ENCODE data around the gene CYP2A6.
"Not testable (repeated sequence)": the region's sequence is repeated elsewhere in the genome, so short reads cannot be mapped to it uniquely, and the experiment has no call there.

The CYP2A6 gene, protein sequence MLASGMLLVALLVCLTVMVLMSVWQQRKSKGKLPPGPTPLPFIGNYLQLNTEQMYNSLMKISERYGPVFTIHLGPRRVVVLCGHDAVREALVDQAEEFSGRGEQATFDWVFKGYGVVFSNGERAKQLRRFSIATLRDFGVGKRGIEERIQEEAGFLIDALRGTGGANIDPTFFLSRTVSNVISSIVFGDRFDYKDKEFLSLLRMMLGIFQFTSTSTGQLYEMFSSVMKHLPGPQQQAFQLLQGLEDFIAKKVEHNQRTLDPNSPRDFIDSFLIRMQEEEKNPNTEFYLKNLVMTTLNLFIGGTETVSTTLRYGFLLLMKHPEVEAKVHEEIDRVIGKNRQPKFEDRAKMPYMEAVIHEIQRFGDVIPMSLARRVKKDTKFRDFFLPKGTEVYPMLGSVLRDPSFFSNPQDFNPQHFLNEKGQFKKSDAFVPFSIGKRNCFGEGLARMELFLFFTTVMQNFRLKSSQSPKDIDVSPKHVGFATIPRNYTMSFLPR

DNA sequence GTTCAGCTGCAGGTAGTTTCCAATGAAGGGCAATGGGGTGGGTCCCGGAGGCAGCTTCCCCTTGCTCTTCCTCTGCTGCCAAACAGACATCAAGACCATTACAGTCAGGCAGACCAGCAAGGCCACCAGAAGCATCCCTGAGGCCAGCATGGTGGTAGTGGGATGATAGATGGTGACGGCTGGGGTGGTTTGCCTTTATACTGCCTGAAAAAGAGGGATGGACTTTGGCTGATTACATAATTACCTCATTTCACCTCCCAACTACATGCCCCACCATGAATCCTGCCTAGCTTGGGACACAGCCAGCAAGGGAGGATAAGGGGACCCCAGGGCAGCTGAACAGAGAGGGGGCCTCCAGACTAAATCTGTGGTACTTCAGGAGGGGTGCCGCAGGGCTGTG lies at the start of gene CYP2A6:
CYP2A6 (minus strand) TSS at position 171 of the 400 bp plus-strand sequence; CDS start at position 150, 21 bp downstream.
- H3K9me3 ChIP-seq; H3K27ac ChIP-seq; H3K4me3 ChIP-seq (ENCODE audit: low read depth in 1 of 2, low read length in 1 of 2); H3K36me3 ChIP-seq; H3K4me1 ChIP-seq (ENCODE audit: control insufficient read depth in 1 of 2, insufficient read depth in 1 of 2, low read depth in 1 of 2, low read length in 1 of 2): not testable (repeated sequence)
- H3K27me3 ChIP-seq, result peaks cover 36% of the 10 kb centered on the region

DNA sequence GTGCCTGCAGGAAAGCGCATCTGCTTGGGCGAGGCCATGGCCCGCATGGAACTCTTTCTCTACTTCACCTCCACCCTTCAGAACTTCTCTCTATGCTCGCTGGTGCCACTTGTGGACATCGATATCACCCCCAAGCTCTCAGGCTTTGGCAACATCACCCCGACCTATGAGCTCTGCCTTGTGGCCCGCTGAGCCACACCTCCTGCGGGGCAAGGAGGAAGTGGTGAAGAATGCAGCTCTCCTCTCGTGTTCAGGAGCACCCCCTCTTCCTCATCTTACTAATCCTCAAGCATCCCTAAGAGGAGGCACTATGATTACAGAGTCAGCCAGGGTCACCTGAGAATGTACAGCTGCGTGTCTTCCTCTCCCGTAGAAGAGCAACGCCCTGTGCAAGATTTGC lies 49.7 kb upstream of the CYP2A6 start:
- not testable (repeated sequence) for H3K4me3 ChIP-seq (ENCODE audit: low read depth in 1 of 2, low read length in 1 of 2); H3K27ac ChIP-seq; H3K36me3 ChIP-seq; H3K27me3 ChIP-seq; H3K4me1 ChIP-seq (ENCODE audit: control insufficient read depth in 1 of 2, insufficient read depth in 1 of 2, low read depth in 1 of 2, low read length in 1 of 2); H3K9me3 ChIP-seq

DNA sequence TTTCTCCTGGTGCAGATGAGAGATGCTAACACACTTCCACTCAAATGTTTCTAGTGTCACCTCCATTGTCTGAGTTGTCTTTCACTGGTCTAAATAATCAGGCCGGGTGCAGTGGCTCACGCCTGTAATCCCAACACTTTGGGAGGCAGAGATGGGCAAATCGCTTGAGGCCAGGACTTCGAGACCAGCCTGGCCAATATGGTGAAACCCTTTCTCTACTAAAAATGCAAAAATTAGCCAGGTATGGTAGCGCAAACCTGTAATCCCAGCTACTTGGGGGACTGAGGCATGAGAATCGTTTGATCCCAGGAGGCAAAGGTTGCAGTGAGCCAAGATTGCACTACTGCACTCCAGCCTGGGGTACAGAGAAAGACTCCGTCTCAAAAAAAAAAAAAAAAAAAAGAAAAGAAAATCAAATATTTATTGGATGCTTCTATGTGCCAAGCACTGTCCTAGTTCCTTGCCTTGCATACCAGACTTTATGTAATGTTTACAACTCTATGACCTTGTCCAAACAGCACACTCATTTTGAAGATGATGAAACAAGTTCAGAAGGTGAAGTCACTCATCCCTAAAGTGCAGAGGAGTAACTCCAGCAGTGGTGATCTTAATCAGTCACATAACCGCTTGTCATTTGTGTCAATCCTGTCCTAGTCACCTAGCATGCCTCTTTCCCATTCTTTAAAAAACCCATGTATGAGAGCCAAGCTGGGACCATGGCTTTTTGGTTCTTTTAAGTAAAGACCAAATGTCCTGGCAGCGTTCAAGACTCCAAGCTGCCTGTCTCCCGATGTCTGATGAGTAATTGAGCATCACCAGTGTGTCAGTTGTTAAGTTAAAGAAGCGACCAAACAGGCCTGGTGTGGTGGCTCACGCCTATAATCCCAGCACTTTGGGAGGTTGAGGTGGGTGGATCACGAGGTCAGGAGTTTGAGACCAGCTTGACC lies 46.9 kb upstream of the CYP2A6 start:
- not testable (repeated sequence) for H3K36me3 ChIP-seq; H3K4me3 ChIP-seq (ENCODE audit: low read depth in 1 of 2, low read length in 1 of 2); H3K9me3 ChIP-seq; H3K4me1 ChIP-seq (ENCODE audit: control insufficient read depth in 1 of 2, insufficient read depth in 1 of 2, low read depth in 1 of 2, low read length in 1 of 2); H3K27ac ChIP-seq
- H3K27me3 ChIP-seq, result peaks cover 11% of the 10 kb centered on the region

GRCh38 chr19:40896418-40896796 lies 46.2 kb upstream of the CYP2A6 start:
- no peak overlapping the region for H3K4me3 ChIP-seq (ENCODE audit: low read depth in 1 of 2, low read length in 1 of 2)

GRCh38 chr19:40893112-40893511 lies 42.9 kb upstream of the CYP2A6 start:
- H3K4me1 ChIP-seq (ENCODE audit: control insufficient read depth in 1 of 2, insufficient read depth in 1 of 2, low read depth in 1 of 2, low read length in 1 of 2), result no peaks in the 10 kb centered on the region
- no peak for TF ChIP-seq CTCF (IDR thresholded peaks at IDR 0.05)

More at GRCh38 chr19:40896418-40896796, 46.2 kb upstream of the CYP2A6 start:
- no peaks in the 10 kb centered on the region for H3K36me3 ChIP-seq
- TF ChIP-seq CTCF (IDR thresholded peaks at IDR 0.05), result no peak
- H3K27ac ChIP-seq, result no peak overlapping the region
- no peaks in the 10 kb centered on the region for H3K9me3 ChIP-seq
- no peaks in the 10 kb centered on the region for H3K4me1 ChIP-seq (ENCODE audit: control insufficient read depth in 1 of 2, insufficient read depth in 1 of 2, low read depth in 1 of 2, low read length in 1 of 2)
- peaks cover 13% of the 10 kb centered on the region for H3K27me3 ChIP-seq

DNA sequence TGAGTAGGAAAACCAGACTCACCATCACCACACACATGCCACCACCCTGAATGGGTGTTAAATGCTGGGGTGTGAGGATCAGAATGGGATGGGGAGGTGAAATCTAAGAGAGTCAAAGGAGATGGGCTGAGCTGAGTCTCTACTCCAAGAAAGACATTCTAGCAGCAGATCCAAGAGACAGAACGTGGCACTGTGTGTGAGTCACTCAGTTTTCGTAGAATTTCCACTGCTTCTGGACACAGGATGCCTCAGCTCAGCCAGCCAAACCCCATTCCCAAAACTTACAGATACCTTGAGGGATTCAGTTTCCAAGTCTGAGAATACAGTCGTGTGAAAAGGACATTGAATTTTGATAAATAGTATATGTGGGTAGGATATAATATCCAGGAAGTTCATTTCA lies 39.1 kb upstream of the CYP2A6 start:
- no peak overlapping the region for H3K4me3 ChIP-seq (ENCODE audit: low read depth in 1 of 2, low read length in 1 of 2)
- H3K27ac ChIP-seq, result no peak overlapping the region
- peaks cover 40% of the 10 kb centered on the region for H3K27me3 ChIP-seq
- TF ChIP-seq CTCF (IDR thresholded peaks at IDR 0.05), result no peak
- no peaks in the 10 kb centered on the region for H3K4me1 ChIP-seq (ENCODE audit: control insufficient read depth in 1 of 2, insufficient read depth in 1 of 2, low read depth in 1 of 2, low read length in 1 of 2)
- no peaks in the 10 kb centered on the region for H3K9me3 ChIP-seq
- no peaks in the 10 kb centered on the region for H3K36me3 ChIP-seq

More at GRCh38 chr19:40893112-40893511, 42.9 kb upstream of the CYP2A6 start:
- H3K27ac ChIP-seq, result no peak overlapping the region
- H3K9me3 ChIP-seq, result no peaks in the 10 kb centered on the region
- H3K27me3 ChIP-seq, result peaks cover 40% of the 10 kb centered on the region
- H3K36me3 ChIP-seq, result no peaks in the 10 kb centered on the region
- H3K4me3 ChIP-seq (ENCODE audit: low read depth in 1 of 2, low read length in 1 of 2), result no peak overlapping the region

Data from neutrophil (primary cell).